Lower lobe of right lung (tissue), 2 donors: ENCODE data around the gene SLC24A3. TPM values are rescaled to one million over a fixed set of nuclear protein-coding genes. Genes with fewer than 3 reads are reported as not detected.

Experiments used
- ATAC-seq, 2 donors: fragments of 200-7000 bp; cut with Tn5 transposase; one replicate each; pipeline ENCODE4 v1.9.1; 2020 to 2022; ENCODE audit warnings: mild to moderate bottlenecking in 2 of 2, moderate library complexity in 2 of 2
- DNase-seq: peaks from one replicate; pipeline ENCODE4 v3.0.0-alpha.2; 2020
- H3K27ac ChIP-seq: fragments of 200-600 bp; one replicate; pipeline ENCODE4 v1.8.0; 2022
- H3K27me3 ChIP-seq: fragments of 200-600 bp; one replicate; pipeline ENCODE4 v1.8.0; 2022; ENCODE audit warnings: low read depth
- H3K36me3 ChIP-seq: fragments of 200-600 bp; one replicate; pipeline ENCODE4 v1.8.0; 2022; ENCODE audit warnings: mild to moderate bottlenecking
- H3K4me1 ChIP-seq: fragments of 200-600 bp; one replicate; pipeline ENCODE4 v1.8.0; 2022
- H3K4me3 ChIP-seq: fragments of 200-600 bp; one replicate; pipeline ENCODE4 v1.8.0; 2022; ENCODE audit warnings: mild to moderate bottlenecking
- H3K9me3 ChIP-seq: fragments of 200-600 bp; one replicate; pipeline ENCODE4 v1.8.0; 2022
- intact Hi-C: fragments of 100-400 bp; cut with DNase I; formaldehyde crosslinking; loops from one replicate; pipeline ENCODE4 v1.11.0; 2022
- total RNA-seq: library from RNA; stranded (reverse); fragmentation: NEBNext Ultra II Directional; extraction: Animal tissue kit (Norgen Biotek cat#: 25700); gene quantifications from one replicate; pipeline ENCODE4 v1.2.1, GENCODE V29; 2021
- TF ChIP-seq, protein P1 (sequence below): fragments of 200-600 bp; IDR thresholded peaks from one replicate; pipeline ENCODE4 v1.8.0; 2022; ENCODE audit warnings: antibody characterized with exemption, mild to moderate bottlenecking
- donor health status: DM: no; HTN: yes; CAD: no; lungs with severe emphysema.

SLC24A3 gene
- total RNA-seq, 1 donor from 2014 or later, result 7.9 TPM

DNA sequence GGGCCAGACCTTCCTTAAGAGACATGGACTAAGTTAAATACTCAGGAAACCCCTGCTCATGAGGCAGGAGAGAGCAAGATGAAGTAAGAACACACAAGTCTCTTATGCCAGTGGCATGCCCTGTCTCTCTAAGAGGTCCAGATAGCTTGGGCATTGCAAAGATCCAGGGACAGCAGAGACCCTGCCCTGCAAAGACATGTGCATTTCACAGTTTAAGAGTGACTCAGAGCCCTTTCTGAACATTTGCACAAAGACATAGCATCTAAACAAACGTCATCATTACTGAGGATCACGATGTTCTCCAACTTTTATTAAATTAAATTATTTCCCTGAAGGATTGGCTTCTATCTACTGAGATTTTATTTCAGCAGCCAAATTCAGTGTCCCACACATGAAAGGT, 315.1 kb downstream of the SLC24A3 start:
- no peaks in the 10 kb centered on the region for H3K36me3 ChIP-seq
- H3K27me3 ChIP-seq, result no peaks in the 10 kb centered on the region
- H3K4me1 ChIP-seq, result no peaks in the 10 kb centered on the region
- ATAC-seq (no peak), DNase-seq (no peak)
- H3K4me3 ChIP-seq, result no peak overlapping the region
- no peaks in the 10 kb centered on the region for H3K9me3 ChIP-seq
- TF ChIP-seq, protein P1, sequence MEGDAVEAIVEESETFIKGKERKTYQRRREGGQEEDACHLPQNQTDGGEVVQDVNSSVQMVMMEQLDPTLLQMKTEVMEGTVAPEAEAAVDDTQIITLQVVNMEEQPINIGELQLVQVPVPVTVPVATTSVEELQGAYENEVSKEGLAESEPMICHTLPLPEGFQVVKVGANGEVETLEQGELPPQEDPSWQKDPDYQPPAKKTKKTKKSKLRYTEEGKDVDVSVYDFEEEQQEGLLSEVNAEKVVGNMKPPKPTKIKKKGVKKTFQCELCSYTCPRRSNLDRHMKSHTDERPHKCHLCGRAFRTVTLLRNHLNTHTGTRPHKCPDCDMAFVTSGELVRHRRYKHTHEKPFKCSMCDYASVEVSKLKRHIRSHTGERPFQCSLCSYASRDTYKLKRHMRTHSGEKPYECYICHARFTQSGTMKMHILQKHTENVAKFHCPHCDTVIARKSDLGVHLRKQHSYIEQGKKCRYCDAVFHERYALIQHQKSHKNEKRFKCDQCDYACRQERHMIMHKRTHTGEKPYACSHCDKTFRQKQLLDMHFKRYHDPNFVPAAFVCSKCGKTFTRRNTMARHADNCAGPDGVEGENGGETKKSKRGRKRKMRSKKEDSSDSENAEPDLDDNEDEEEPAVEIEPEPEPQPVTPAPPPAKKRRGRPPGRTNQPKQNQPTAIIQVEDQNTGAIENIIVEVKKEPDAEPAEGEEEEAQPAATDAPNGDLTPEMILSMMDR, result no peak
- intact Hi-C loops, result no loop called here
- H3K27ac ChIP-seq, result no peak overlapping the region

DNA sequence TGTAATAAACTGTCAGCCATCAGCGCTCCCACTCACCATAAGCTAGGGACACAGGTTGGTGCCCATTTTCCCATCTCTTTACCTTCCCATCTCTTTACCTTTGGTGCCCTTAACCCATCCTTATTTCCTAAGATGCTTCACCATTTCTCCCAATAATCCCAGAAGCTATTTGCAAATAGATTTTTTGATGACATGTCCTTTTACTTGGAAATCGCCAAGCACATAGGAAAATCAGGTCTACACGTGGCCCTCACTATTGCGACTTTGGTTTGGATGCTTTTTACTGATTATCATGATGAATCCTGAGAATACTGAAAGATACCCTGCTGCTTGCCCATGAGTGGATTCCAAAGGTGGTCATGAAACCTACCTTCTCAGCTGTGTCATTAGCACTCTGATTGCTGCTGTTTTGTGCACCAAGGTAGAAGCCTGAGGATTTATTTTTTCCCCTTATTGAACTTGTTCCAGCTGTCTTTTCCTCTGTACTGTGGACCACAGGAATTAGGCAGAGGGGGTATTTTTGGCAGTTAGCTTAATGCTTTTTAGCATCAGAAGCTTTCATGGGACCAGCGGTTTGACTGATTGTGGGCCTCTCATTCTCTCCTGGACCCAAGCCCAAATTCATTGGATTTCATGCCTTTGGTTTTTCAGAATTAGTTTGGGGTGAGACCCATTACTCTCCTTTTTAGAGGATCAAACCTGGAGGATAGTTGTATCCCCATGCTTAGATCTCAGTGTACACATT, 316.0 kb downstream of the SLC24A3 start:
- H3K4me1 ChIP-seq, result no peaks in the 10 kb centered on the region
- no peaks in the 10 kb centered on the region for H3K36me3 ChIP-seq
- no peaks in the 10 kb centered on the region for H3K27me3 ChIP-seq
- TF ChIP-seq, protein P1, result no peak
- no peak for ATAC-seq
- intact Hi-C loops, result no loop called here
- H3K9me3 ChIP-seq, result no peaks in the 10 kb centered on the region
- no peak for DNase-seq
- no peak overlapping the region for H3K4me3 ChIP-seq
- H3K27ac ChIP-seq, result no peak overlapping the region

DNA sequence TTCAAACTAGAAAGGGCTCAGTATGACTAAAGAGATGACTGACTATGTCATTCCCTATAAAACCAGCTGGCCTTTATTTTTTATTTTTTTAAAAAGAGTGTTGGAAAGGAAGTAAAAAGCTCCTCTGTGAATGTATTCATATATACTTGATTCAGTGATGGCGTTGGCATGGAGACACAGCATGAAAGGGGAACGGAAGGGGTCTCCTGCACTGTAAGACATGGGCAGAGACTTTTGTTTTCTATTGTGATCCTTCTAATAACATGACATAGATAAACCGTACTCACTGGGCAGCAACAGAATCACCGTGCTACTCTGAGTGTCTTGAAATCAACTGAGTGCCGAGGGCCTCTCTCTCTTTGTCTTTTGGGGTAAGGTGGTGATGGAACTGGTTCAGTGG, 317.6 kb downstream of the SLC24A3 start:
- Histone ChIP-seq H3K27me3 (no peaks in the 10 kb centered on the region), H3K4me1 (no peaks in the 10 kb centered on the region), H3K27ac (no peak overlapping the region), H3K36me3 (no peaks in the 10 kb centered on the region), H3K9me3 (no peaks in the 10 kb centered on the region), H3K4me3 (no peak overlapping the region)
- DNase-seq, result no peak
- intact Hi-C loops, result no loop called here
- no peak for ATAC-seq
- TF ChIP-seq, protein P1, result no peak

DNA sequence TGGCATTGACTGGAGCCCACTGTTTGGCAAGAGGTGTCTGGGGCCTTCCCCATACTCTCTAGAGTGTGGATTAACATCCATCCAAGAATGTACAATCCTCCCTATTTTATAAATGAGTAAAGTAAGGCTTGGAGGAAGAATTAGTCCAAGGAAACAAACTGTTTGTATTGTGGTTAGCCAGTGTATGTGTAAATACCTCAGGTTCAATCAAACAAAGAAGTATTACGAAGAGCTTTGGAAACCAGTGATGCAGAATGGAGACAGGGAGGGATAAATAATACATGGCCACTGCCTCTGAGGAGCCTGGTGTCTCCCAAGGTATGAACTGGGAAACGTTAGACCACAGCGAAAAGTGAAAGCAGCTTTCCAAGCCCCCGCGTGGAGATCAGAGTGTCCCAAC, 319.0 kb downstream of the SLC24A3 start:
- intact Hi-C loops, result no loop called here
- Histone ChIP-seq H3K4me1 (no peaks in the 10 kb centered on the region), H3K27me3 (no peaks in the 10 kb centered on the region), H3K36me3 (no peaks in the 10 kb centered on the region), H3K27ac (no peak overlapping the region), H3K4me3 (no peak overlapping the region), H3K9me3 (no peaks in the 10 kb centered on the region)
- no peak for DNase-seq
- no peak for ATAC-seq
- TF ChIP-seq, protein P1, result no peak

DNA sequence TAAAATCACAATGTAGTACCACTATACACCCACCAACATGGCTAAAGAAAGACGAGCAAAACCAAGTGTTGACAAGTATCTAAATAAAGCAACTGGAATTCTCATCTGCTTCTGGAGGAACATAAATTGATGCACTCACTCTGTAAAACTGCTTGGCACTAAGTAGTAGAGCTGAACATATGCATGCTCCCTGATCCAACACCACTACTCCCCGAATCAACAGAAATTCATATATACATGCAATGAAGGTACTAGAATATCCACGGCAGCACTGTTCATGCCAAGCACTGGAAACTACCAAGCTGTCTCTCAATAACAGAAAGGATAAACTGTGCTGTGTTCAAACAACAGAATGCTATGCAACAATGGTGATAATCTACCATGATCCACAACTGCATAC, 326.1 kb downstream of the SLC24A3 start:
- H3K4me3 ChIP-seq, result no peak overlapping the region
- no peaks in the 10 kb centered on the region for H3K27me3 ChIP-seq
- intact Hi-C loops, result no loop called here
- ATAC-seq, result no peak
- no peaks in the 10 kb centered on the region for H3K36me3 ChIP-seq
- H3K4me1 ChIP-seq, result no peaks in the 10 kb centered on the region
- DNase-seq, result no peak
- TF ChIP-seq, protein P1, result no peak
- H3K9me3 ChIP-seq, result no peaks in the 10 kb centered on the region
- no peak overlapping the region for H3K27ac ChIP-seq
